HepG2 (cell line): Measurements from ENCODE around the gene GAR1. TPM values are rescaled to one million over a fixed set of nuclear protein-coding genes. Genes with fewer than 3 reads are reported as not detected.

ENCODE experiments used
- ARNTL ChIP-seq: sonication (generic); formaldehyde crosslinking; IDR thresholded peaks from 2 replicates; pipeline ENCODE4 v1.4.0; 2020; ENCODE audit warnings: mild to moderate bottlenecking, missing genetic modification reagents
- CBX1 ChIP-seq: IDR thresholded peaks from one replicate; pipeline ENCODE4 v1.6.1; 2016; ENCODE audit warnings: antibody characterized with exemption, low read depth
- IRX3 ChIP-seq: sonication (generic); formaldehyde crosslinking; IDR thresholded peaks from 2 replicates; pipeline ENCODE4 v1.8.1; 2023; ENCODE audit warnings: mild to moderate bottlenecking, low read depth, missing genetic modification reagents, borderline replicate concordance
- KDM3A ChIP-seq: IDR thresholded peaks from 2 replicates; pipeline ENCODE4 v1.6.1; 2018; ENCODE audit warnings: low read depth, missing compliant biosample characterization
- KLF6 ChIP-seq: IDR thresholded peaks from 2 replicates; pipeline ENCODE4 v1.8.0; 2016; ENCODE audit warnings: missing biosample characterization, missing genetic modification reagents
- MXI1 ChIP-seq: IDR thresholded peaks from 3 replicates; pipeline ENCODE4 v1.6.1; 2012; ENCODE audit warnings: low read depth, low read length, inconsistent platforms, borderline replicate concordance
- NFYC ChIP-seq: IDR thresholded peaks from 2 replicates; pipeline ENCODE4 v1.6.1; 2016; ENCODE audit warnings: missing genetic modification reagents, missing compliant biosample characterization
- PHF8 ChIP-seq: sonication (generic); formaldehyde crosslinking; IDR thresholded peaks from 2 replicates; pipeline ENCODE4 v1.5.0; 2020; ENCODE audit warnings: missing genetic modification reagents
- RELA ChIP-seq: sonication (generic); formaldehyde crosslinking; IDR thresholded peaks from 2 replicates; pipeline ENCODE4 v1.4.0; 2020; ENCODE audit warnings: missing genetic modification reagents
- ZNF616 ChIP-seq: sonication (generic); formaldehyde crosslinking; IDR thresholded peaks from 2 replicates; pipeline ENCODE4 v1.5.0; 2020; ENCODE audit warnings: low read depth, mild to moderate bottlenecking, missing genetic modification reagents
- ZNF674 ChIP-seq: sonication (generic); formaldehyde crosslinking; IDR thresholded peaks from 2 replicates; pipeline ENCODE4 v1.5.0; 2020; ENCODE audit warnings: low read depth, mild to moderate bottlenecking, missing genetic modification reagents
- ZNF749 ChIP-seq: sonication (generic); formaldehyde crosslinking; IDR thresholded peaks from 2 replicates; pipeline ENCODE4 v1.8.0; 2022; ENCODE audit warnings: mild to moderate bottlenecking, missing genetic modification reagents, moderate library complexity, borderline replicate concordance
- polyA plus RNA-seq, 8 experiments: library from polyadenylated mRNA; depleted of rRNA in 3 of 8; stranded (reverse) in 7 of 8; unstranded in 1 of 8; fragments of >200 nt; fragmentation: Illumina TruSeq in 4 of 8; extraction: Trizol in 4 of 8; gene quantifications; 2 replicates each; pipeline versions ENCODE4 v1.2.1 to v1.2.3, GENCODE V29; 2011 to 2016; ENCODE audit warnings: low read depth in 4 of 8, missing spikeins in 1 of 8, mixed read lengths in 1 of 8; ENCODE audit not compliant: insufficient read depth in 1 of 8
- total RNA-seq, 5 experiments: library from RNA; depleted of rRNA; stranded (reverse); fragments of >200 nt; fragmentation: Illumina TruSeq; extraction: Trizol; gene quantifications; 2 replicates each; pipeline ENCODE4 v1.2.3, GENCODE V29; 2016; ENCODE audit warnings: low read depth in 1 of 5
- TF ChIP-seq, protein P1 (sequence below): sonication (generic); formaldehyde crosslinking; IDR thresholded peaks from 2 replicates; pipeline ENCODE4 v1.5.0; 2020; ENCODE audit warnings: mild to moderate bottlenecking, missing genetic modification reagents, moderate library complexity
- TF ChIP-seq, protein P2 (sequence below): IDR thresholded peaks from 2 replicates; pipeline ENCODE4 v1.6.1; 2016; ENCODE audit warnings: mild to moderate bottlenecking
- TF ChIP-seq, protein P3 (sequence below): sonication (generic); formaldehyde crosslinking; IDR thresholded peaks from 2 replicates; pipeline ENCODE4 v1.4.0; 2020; ENCODE audit warnings: missing genetic modification reagents, borderline replicate concordance
- TF ChIP-seq, protein P4 (sequence below): IDR thresholded peaks from 2 replicates; pipeline ENCODE4 v1.6.1; 2018; ENCODE audit warnings: missing genetic modification reagents, mild to moderate bottlenecking, missing compliant biosample characterization
- TF ChIP-seq, protein P5 (sequence below): sonication (generic); IDR thresholded peaks from 2 replicates; pipeline ENCODE4 v1.6.1; 2016; ENCODE audit warnings: low read depth, borderline replicate concordance
- TF ChIP-seq, protein P6 (sequence below): IDR thresholded peaks from 2 replicates; pipeline ENCODE4 v1.6.1; 2012; ENCODE audit warnings: inconsistent platforms
- TF ChIP-seq, protein P7 (sequence below): sonication (generic); formaldehyde crosslinking; conservative IDR thresholded peaks from 2 replicates; pipeline ENCODE4 v1.4.0; 2020; ENCODE audit warnings: missing genetic modification reagents

GAR1 gene
- total and polyA plus RNA-seq, 2 of the 13 experiments (the other 11 are each of a cell fraction or from before 2014, with no cell fraction given): 11.3 to 11.4 TPM

DNA sequence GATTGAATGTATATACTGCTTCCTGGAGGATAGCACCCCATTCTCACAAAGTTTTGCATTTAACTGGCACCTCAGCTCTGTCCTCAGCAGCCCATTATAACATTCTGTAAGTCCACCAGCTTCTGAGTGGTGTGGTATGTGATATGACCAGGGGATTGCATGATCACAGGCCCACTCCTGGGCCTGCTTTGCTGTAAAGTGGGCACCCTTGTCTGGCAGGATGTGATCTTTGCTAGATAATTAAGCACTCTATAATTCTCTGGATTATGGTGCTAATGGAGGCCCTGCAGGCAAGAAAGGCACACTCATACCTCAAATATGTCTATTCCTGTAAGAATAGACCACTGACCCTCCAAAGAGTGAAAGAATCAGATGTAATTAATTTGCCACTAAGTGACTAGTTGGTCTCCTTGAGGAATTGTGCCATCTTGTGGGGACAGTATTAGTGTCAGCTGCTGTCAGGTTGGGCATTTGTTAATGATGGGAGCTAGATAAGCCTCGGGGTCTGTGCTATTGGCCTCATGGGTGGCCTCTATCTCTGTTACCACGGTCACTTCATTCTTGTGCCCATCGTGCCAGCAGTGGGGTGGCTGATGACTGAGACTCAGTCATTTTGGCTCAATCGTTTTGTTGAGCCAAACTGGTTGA, 11.5 kb upstream of the GAR1 start (continued):
- TF ChIP-seq, protein P1, sequence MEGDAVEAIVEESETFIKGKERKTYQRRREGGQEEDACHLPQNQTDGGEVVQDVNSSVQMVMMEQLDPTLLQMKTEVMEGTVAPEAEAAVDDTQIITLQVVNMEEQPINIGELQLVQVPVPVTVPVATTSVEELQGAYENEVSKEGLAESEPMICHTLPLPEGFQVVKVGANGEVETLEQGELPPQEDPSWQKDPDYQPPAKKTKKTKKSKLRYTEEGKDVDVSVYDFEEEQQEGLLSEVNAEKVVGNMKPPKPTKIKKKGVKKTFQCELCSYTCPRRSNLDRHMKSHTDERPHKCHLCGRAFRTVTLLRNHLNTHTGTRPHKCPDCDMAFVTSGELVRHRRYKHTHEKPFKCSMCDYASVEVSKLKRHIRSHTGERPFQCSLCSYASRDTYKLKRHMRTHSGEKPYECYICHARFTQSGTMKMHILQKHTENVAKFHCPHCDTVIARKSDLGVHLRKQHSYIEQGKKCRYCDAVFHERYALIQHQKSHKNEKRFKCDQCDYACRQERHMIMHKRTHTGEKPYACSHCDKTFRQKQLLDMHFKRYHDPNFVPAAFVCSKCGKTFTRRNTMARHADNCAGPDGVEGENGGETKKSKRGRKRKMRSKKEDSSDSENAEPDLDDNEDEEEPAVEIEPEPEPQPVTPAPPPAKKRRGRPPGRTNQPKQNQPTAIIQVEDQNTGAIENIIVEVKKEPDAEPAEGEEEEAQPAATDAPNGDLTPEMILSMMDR (CRISPR knock-in tag): peak; percentile 80
- TF ChIP-seq, protein P2, sequence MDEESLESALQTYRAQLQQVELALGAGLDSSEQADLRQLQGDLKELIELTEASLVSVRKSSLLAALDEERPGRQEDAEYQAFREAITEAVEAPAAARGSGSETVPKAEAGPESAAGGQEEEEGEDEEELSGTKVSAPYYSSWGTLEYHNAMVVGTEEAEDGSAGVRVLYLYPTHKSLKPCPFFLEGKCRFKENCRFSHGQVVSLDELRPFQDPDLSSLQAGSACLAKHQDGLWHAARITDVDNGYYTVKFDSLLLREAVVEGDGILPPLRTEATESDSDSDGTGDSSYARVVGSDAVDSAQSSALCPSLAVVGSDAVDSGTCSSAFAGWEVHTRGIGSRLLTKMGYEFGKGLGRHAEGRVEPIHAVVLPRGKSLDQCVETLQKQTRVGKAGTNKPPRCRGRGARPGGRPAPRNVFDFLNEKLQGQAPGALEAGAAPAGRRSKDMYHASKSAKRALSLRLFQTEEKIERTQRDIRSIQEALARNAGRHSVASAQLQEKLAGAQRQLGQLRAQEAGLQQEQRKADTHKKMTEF (CRISPR knock-in tag): no peak
- TF ChIP-seq RELA (CRISPR knock-in tag): no peak
- no peak for TF ChIP-seq ARNTL (CRISPR knock-in tag)
- TF ChIP-seq MXI1: no peak
- TF ChIP-seq, protein P3, sequence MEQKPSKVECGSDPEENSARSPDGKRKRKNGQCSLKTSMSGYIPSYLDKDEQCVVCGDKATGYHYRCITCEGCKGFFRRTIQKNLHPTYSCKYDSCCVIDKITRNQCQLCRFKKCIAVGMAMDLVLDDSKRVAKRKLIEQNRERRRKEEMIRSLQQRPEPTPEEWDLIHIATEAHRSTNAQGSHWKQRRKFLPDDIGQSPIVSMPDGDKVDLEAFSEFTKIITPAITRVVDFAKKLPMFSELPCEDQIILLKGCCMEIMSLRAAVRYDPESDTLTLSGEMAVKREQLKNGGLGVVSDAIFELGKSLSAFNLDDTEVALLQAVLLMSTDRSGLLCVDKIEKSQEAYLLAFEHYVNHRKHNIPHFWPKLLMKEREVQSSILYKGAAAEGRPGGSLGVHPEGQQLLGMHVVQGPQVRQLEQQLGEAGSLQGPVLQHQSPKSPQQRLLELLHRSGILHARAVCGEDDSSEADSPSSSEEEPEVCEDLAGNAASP (CRISPR knock-in tag): no peak
- no peak for TF ChIP-seq KLF6 (CRISPR knock-in tag)
- no peak for TF ChIP-seq PHF8 (CRISPR knock-in tag)
- TF ChIP-seq IRX3 (CRISPR knock-in tag): no peak
- TF ChIP-seq, protein P4, sequence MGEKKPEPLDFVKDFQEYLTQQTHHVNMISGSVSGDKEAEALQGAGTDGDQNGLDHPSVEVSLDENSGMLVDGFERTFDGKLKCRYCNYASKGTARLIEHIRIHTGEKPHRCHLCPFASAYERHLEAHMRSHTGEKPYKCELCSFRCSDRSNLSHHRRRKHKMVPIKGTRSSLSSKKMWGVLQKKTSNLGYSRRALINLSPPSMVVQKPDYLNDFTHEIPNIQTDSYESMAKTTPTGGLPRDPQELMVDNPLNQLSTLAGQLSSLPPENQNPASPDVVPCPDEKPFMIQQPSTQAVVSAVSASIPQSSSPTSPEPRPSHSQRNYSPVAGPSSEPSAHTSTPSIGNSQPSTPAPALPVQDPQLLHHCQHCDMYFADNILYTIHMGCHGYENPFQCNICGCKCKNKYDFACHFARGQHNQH: no peak
- TF ChIP-seq, protein P5, sequence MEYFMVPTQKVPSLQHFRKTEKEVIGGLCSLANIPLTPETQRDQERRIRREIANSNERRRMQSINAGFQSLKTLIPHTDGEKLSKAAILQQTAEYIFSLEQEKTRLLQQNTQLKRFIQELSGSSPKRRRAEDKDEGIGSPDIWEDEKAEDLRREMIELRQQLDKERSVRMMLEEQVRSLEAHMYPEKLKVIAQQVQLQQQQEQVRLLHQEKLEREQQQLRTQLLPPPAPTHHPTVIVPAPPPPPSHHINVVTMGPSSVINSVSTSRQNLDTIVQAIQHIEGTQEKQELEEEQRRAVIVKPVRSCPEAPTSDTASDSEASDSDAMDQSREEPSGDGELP: peak; percentile 74; the same call in 1 of the 2 replicates
- no peak for TF ChIP-seq NFYC (CRISPR knock-in tag)
- no peak for TF ChIP-seq ZNF616 (CRISPR knock-in tag)
- TF ChIP-seq ZNF674 (CRISPR knock-in tag): no peak
- TF ChIP-seq, protein P6, sequence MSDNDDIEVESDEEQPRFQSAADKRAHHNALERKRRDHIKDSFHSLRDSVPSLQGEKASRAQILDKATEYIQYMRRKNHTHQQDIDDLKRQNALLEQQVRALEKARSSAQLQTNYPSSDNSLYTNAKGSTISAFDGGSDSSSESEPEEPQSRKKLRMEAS: no peak
- no peak for TF ChIP-seq KDM3A (CRISPR knock-in tag)
- TF ChIP-seq, protein P7, sequence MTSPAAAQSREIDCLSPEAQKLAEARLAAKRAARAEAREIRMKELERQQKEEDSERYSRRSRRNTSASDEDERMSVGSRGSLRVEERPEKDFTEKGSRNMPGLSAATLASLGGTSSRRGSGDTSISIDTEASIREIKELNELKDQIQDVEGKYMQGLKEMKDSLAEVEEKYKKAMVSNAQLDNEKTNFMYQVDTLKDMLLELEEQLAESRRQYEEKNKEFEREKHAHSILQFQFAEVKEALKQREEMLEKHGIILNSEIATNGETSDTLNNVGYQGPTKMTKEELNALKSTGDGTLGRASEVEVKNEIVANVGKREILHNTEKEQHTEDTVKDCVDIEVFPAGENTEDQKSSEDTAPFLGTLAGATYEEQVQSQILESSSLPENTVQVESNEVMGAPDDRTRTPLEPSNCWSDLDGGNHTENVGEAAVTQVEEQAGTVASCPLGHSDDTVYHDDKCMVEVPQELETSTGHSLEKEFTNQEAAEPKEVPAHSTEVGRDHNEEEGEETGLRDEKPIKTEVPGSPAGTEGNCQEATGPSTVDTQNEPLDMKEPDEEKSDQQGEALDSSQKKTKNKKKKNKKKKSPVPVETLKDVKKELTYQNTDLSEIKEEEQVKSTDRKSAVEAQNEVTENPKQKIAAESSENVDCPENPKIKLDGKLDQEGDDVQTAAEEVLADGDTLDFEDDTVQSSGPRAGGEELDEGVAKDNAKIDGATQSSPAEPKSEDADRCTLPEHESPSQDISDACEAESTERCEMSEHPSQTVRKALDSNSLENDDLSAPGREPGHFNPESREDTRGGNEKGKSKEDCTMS (CRISPR knock-in tag): no peak
- no peak for TF ChIP-seq CBX1
- TF ChIP-seq ZNF749: no peak
